Neural cell (in vitro differentiated cells): Measurements from ENCODE around the gene PLEKHM3.

Source experiments
- EZH2 ChIP-seq: fragments of 200-600, 300-800 bp; shearing (Covaris generic), sonication (generic); IDR thresholded peaks from 2 replicates; pipeline ENCODE4 v1.6.1; 2014; ENCODE audit warnings: antibody characterized with exemption, low read length, borderline replicate concordance, mild to moderate bottlenecking; ENCODE audit not compliant: insufficient read depth, poor library complexity, severe bottlenecking
- MXI1 ChIP-seq: fragments of 450-650 bp; conservative IDR thresholded peaks from 2 replicates; pipeline ENCODE4 v1.6.1; 2014; ENCODE audit warnings: antibody characterized with exemption, mild to moderate bottlenecking; ENCODE audit not compliant: poor library complexity, severe bottlenecking
- POLR2AphosphoS5 ChIP-seq: IDR thresholded peaks from 2 replicates; pipeline ENCODE4 v1.6.1; 2012
- RAD21 ChIP-seq: fragments of 450-650 bp; conservative IDR thresholded peaks from 2 replicates; pipeline ENCODE4 v1.6.1; 2014; ENCODE audit warnings: antibody characterized with exemption, mild to moderate bottlenecking, moderate library complexity
- SMC3 ChIP-seq: fragments of 450-650 bp; conservative IDR thresholded peaks from 2 replicates; pipeline ENCODE4 v1.6.1; 2014; ENCODE audit warnings: antibody characterized with exemption, mild to moderate bottlenecking, moderate library complexity; ENCODE audit not compliant: poor library complexity
- TAF1 ChIP-seq: IDR thresholded peaks from 2 replicates; pipeline ENCODE4 v1.6.1; 2012; ENCODE audit warnings: low read depth
- TF ChIP-seq, protein P1 (sequence below): fragments of 450-650 bp; IDR thresholded peaks from 2 replicates; pipeline ENCODE4 v1.5.1; 2014; ENCODE audit warnings: antibody characterized with exemption, mild to moderate bottlenecking, moderate library complexity; ENCODE audit not compliant: poor library complexity, severe bottlenecking
- TF ChIP-seq, protein P2 (sequence below): IDR thresholded peaks from 2 replicates; pipeline ENCODE4 v1.6.1; 2012; ENCODE audit warnings: borderline replicate concordance

DNA sequence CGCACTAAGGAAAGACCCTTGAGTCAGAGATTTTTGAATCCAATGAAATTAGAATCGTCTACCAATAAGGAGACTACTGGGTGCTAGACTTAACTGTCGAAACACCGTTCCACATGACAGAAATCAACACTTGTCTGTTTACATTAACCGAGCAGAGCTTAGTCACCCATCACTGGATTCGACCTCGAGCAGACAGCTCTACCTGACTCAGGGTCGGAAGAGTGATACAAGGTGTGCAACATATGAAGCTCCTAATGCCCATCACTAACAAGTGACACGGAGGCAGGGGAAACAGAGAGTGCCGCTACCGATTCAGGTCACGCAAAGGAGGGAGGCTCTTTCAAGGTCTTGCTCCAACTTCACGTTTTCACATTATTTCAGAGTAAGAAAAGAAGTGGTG is 201.5 kb downstream of the PLEKHM3 start:
- no peak for TF ChIP-seq POLR2AphosphoS5
- TF ChIP-seq RAD21: no peak
- TF ChIP-seq, protein P1, sequence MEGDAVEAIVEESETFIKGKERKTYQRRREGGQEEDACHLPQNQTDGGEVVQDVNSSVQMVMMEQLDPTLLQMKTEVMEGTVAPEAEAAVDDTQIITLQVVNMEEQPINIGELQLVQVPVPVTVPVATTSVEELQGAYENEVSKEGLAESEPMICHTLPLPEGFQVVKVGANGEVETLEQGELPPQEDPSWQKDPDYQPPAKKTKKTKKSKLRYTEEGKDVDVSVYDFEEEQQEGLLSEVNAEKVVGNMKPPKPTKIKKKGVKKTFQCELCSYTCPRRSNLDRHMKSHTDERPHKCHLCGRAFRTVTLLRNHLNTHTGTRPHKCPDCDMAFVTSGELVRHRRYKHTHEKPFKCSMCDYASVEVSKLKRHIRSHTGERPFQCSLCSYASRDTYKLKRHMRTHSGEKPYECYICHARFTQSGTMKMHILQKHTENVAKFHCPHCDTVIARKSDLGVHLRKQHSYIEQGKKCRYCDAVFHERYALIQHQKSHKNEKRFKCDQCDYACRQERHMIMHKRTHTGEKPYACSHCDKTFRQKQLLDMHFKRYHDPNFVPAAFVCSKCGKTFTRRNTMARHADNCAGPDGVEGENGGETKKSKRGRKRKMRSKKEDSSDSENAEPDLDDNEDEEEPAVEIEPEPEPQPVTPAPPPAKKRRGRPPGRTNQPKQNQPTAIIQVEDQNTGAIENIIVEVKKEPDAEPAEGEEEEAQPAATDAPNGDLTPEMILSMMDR: no peak
- no peak for TF ChIP-seq EZH2
- no peak for TF ChIP-seq MXI1
- no peak for TF ChIP-seq SMC3
- TF ChIP-seq, protein P2, sequence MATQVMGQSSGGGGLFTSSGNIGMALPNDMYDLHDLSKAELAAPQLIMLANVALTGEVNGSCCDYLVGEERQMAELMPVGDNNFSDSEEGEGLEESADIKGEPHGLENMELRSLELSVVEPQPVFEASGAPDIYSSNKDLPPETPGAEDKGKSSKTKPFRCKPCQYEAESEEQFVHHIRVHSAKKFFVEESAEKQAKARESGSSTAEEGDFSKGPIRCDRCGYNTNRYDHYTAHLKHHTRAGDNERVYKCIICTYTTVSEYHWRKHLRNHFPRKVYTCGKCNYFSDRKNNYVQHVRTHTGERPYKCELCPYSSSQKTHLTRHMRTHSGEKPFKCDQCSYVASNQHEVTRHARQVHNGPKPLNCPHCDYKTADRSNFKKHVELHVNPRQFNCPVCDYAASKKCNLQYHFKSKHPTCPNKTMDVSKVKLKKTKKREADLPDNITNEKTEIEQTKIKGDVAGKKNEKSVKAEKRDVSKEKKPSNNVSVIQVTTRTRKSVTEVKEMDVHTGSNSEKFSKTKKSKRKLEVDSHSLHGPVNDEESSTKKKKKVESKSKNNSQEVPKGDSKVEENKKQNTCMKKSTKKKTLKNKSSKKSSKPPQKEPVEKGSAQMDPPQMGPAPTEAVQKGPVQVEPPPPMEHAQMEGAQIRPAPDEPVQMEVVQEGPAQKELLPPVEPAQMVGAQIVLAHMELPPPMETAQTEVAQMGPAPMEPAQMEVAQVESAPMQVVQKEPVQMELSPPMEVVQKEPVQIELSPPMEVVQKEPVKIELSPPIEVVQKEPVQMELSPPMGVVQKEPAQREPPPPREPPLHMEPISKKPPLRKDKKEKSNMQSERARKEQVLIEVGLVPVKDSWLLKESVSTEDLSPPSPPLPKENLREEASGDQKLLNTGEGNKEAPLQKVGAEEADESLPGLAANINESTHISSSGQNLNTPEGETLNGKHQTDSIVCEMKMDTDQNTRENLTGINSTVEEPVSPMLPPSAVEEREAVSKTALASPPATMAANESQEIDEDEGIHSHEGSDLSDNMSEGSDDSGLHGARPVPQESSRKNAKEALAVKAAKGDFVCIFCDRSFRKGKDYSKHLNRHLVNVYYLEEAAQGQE: no peak
- no peak for TF ChIP-seq TAF1
